ENCODE results near the gene ZNF70.

- TF ChIP-seq EZH2 (IDR thresholded peaks at IDR 0.05): no peak
- TF ChIP-seq POLR2AphosphoS5 (IDR thresholded peaks at IDR 0.05; ENCODE audit: borderline replicate concordance, low read depth, low read length): no peak
- TF ChIP-seq FOXP2 (optimal IDR thresholded peaks at IDR 0.05; ENCODE audit: control extremely low read depth, extremely low read length, insufficient read depth): no peak
Observed at GRCh38 chr22:23793326-23793725, 42.4 kb upstream of the ZNF70 start.
